GM10248 (cell line): ENCODE data around the gene DDIAS.
"Not testable (repeated sequence)": the region's sequence is repeated elsewhere in the genome, so short reads cannot be mapped to it uniquely, and the experiment has no call there.

Experiments used
- CTCF ChIA-PET: fragments of 300-600 bp; sonication (Branson Sonifier 250); formaldehyde crosslinking; extraction: SDS; loops from one replicate; lab custom pipeline; 2021; ENCODE audit warnings: antibody characterized with exemption; lab: Yijun Ruan, JAX
- POLR2A ChIA-PET: fragments of 350-650 bp; sonication (Branson Sonifier 250); formaldehyde crosslinking; extraction: SDS; loops from one replicate; lab custom pipeline; 2020; ENCODE audit warnings: antibody characterized with exemption; lab: Yijun Ruan, JAX
- DNase-seq: peaks from one replicate; pipeline ENCODE4 v3.0.0; 2012; ENCODE audit errors: extremely low spot score
- TF ChIP-seq, protein P1 (sequence below): IDR thresholded peaks from 2 replicates; pipeline ENCODE4 v1.5.1; 2012; ENCODE audit warnings: mild to moderate bottlenecking, low read depth; ENCODE audit errors: extremely low read depth, missing control alignments, control extremely low read depth

DDIAS gene, protein sequence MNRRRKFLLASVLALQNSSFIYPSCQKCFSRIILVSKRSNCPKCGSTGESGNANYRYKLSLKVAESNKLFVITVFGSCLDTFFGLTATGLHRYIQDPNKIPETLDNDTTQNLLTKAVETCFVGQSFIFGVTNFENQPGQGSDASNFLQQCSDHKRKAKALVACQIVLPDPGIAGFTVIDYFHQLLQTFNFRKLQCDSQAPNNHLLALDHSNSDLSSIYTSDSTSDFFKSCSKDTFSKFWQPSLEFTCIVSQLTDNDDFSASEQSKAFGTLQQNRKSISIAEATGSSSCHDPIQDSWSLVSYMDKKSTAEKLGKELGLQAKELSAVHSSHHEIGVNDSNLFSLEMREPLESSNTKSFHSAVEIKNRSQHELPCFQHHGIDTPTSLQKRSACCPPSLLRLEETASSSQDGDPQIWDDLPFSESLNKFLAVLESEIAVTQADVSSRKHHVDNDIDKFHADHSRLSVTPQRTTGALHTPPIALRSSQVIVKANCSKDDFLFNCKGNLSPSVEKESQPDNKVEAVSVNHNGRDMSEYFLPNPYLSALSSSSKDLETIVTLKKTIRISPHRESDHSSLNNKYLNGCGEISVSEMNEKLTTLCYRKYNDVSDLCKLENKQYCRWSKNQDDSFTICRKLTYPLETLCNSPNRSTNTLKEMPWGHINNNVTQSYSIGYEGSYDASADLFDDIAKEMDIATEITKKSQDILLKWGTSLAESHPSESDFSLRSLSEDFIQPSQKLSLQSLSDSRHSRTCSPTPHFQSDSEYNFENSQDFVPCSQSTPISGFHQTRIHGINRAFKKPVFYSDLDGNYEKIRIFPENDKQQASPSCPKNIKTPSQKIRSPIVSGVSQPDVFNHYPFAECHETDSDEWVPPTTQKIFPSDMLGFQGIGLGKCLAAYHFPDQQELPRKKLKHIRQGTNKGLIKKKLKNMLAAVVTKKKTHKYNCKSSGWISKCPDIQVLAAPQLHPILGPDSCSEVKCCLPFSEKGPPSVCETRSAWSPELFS

DNA sequence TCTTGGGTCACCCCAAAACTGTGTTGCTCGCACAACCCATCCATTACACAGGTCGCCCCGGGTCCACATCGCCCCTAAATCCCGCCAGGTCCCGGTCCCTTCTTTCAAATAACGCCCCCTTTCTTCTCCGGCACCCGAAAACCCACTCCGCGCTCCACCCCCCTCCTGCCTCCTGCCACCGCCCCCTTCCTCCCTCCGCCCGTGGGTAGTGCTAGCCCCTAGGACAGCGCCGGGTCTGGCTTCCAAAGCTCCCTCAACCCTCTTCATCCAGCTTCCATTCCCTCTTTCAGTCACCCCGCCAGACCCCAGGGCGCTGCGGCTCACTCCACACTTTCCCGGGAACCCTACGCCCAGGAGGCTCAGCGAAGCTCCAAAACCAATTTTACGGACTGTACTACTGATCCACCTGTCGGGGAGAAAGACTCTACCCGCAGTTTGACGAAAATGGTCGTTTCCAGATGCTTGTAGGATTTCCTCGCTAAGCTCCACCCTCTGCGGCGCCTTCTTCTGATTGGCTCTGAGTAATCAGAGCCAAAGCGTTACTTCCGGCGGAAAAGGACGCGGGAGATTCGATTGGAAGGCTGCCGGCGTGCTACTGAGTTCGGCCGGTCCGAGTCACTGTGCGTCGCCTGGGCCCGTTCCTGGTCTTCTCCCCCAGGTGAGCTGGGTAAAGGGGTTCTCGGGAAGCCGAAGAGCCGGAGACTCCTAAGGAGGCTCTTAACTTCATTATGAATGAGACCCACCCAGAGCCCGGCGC, at the start of gene DDIAS:
TSS of gene DDIAS (plus strand) at position 572 of the 757 bp plus-strand sequence. CDS start 13,003 bp downstream, outside the sequence.
- ChIA-PET POLR2A (interaction anchor here (0.6 to 1.6 kb wide), 5 partner anchors 10 to 292 kb away, joined by 3 to 6 read pairs (median 4); partner anchors contain the start of genes ANKRD42 and PCF11), CTCF (interaction anchor here (0.8 to 3.0 kb wide), 14 partner anchors 9 to 914 kb away, joined by 3 to 18 read pairs (median 3); no protein-coding TSS in a partner anchor)

DNA sequence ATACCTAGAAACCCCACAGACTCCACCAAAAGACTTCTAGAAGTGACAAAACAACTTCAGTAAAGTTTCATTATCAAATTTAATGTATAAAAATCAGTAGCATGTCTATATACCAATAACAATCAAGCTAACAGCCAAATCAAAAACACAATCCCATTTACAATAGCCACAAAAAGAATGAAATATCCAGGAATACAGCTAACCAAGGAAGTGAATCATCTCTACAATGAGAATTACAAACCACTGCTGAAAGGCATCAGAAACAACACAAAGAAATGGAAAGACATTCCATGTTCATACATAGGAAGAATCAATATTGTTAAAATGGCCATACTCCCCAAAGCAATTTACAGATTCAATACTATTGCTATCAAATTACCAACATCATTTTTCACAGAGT, 47.3 kb upstream of the DDIAS start:
- DNase-seq: no peak
- POLR2A ChIA-PET: no interaction called here
- CTCF ChIA-PET: interaction anchor here (1.2 to 5.5 kb wide), 2 partner anchors 9 to 14 kb away, joined by 3 to 43 read pairs; no protein-coding TSS in a partner anchor
- TF ChIP-seq, protein P1, sequence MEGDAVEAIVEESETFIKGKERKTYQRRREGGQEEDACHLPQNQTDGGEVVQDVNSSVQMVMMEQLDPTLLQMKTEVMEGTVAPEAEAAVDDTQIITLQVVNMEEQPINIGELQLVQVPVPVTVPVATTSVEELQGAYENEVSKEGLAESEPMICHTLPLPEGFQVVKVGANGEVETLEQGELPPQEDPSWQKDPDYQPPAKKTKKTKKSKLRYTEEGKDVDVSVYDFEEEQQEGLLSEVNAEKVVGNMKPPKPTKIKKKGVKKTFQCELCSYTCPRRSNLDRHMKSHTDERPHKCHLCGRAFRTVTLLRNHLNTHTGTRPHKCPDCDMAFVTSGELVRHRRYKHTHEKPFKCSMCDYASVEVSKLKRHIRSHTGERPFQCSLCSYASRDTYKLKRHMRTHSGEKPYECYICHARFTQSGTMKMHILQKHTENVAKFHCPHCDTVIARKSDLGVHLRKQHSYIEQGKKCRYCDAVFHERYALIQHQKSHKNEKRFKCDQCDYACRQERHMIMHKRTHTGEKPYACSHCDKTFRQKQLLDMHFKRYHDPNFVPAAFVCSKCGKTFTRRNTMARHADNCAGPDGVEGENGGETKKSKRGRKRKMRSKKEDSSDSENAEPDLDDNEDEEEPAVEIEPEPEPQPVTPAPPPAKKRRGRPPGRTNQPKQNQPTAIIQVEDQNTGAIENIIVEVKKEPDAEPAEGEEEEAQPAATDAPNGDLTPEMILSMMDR: no peak

More for the DNA sequence above, at the start of gene DDIAS:
- DNase-seq: peak; percentile 91
- TF ChIP-seq, protein P1: no peak

- POLR2A ChIA-PET, CTCF ChIA-PET, DNase-seq: not testable (repeated sequence)
Observed at GRCh38 chr11:82854916-82855315, 46.6 kb upstream of the DDIAS start.

DNA sequence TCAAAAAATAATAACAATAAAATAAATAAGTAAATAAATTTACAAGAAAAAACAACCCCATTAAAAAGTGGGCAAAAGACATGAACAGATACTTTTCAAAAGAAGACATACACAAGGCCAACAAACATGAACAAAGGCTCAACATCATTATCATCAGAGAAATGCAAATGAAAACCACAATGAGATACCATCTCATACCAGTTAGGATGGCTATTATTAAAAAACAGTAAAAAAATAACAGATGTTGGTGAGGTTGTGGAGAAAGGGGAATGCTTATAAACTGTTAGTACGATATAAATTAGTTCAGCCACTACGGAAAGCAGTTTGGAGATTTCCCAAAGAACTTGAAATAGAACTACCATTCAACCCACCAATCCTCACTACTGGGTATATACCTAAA, 45.9 kb upstream of the DDIAS start:
- TF ChIP-seq, protein P1: no peak
- no peak for DNase-seq
- CTCF ChIA-PET: interaction anchor here (5.1 kb wide), 1 partner anchor 12 kb away, joined by 30 read pairs; no protein-coding TSS in a partner anchor
- POLR2A ChIA-PET: no interaction called here

- ChIA-PET CTCF (interaction anchor here (1.3 to 5.1 kb wide), 2 partner anchors 11 to 21 kb away, joined by 3 to 30 read pairs; no protein-coding TSS in a partner anchor), POLR2A (no interaction called here)
- DNase-seq: no peak
- TF ChIP-seq, protein P1: no peak
Observed at GRCh38 chr11:82857145-82857544, 44.4 kb upstream of the DDIAS start.

GRCh38 chr11:82858133-82858532, 43.4 kb upstream of the DDIAS start:
- ChIA-PET CTCF (interaction anchor here (5.1 kb wide), 1 partner anchor 10 kb away, joined by 30 read pairs; no protein-coding TSS in a partner anchor), POLR2A (no interaction called here)
- no peak for DNase-seq
- TF ChIP-seq, protein P1: no peak
